ENCODE measurements around the gene PISD.

PISD gene

GRCh38 chr22:31651664-31652063 lies 10.4 kb downstream of the PISD start:
- TF ChIP-seq CTCF (IDR thresholded peaks at IDR 0.05; ENCODE audit: insufficient read depth, low read depth, low read length, missing control alignments): no peak
- DNase-seq (ENCODE audit: low read depth): peak; percentile 51

GRCh38 chr22:31650391-31650790 lies 11.6 kb downstream of the PISD start:
- no peak overlapping the region for H3K4me3 ChIP-seq (ENCODE audit: low read depth, low read length)
- TF ChIP-seq CTCF (IDR thresholded peaks at IDR 0.05; ENCODE audit: insufficient read depth, low read depth, low read length, missing control alignments): no peak
- DNase-seq (ENCODE audit: low read depth): peak; percentile 61

More at GRCh38 chr22:31651664-31652063, 10.4 kb downstream of the PISD start:
- peak overlapping the region; percentile 37 for H3K4me3 ChIP-seq (ENCODE audit: low read depth, low read length)

- no peak for TF ChIP-seq CTCF (IDR thresholded peaks at IDR 0.05; ENCODE audit: insufficient read depth, low read depth, low read length, missing control alignments)
- DNase-seq (ENCODE audit: low read depth): no peak
- no peak overlapping the region for H3K4me3 ChIP-seq (ENCODE audit: low read depth, low read length)
Measured at GRCh38 chr22:31647523-31648320, 14.3 kb downstream of the PISD start.

GRCh38 chr22:31647066-31647465 lies 14.9 kb downstream of the PISD start:
- no peak for DNase-seq (ENCODE audit: low read depth)
- no peak overlapping the region for H3K4me3 ChIP-seq (ENCODE audit: low read depth, low read length)
- no peak for TF ChIP-seq CTCF (IDR thresholded peaks at IDR 0.05; ENCODE audit: insufficient read depth, low read depth, low read length, missing control alignments)

- TF ChIP-seq CTCF (IDR thresholded peaks at IDR 0.05; ENCODE audit: insufficient read depth, low read depth, low read length, missing control alignments): no peak
- no peak overlapping the region for H3K4me3 ChIP-seq (ENCODE audit: low read depth, low read length)
- peak; percentile 79 for DNase-seq (ENCODE audit: low read depth)
Measured at GRCh38 chr22:31646186-31647019, 15.6 kb downstream of the PISD start.

GRCh38 chr22:31639436-31640039 lies 22.5 kb downstream of the PISD start:
- H3K4me3 ChIP-seq (ENCODE audit: low read depth, low read length): peak overlapping the region; percentile 74
- DNase-seq (ENCODE audit: low read depth): peak; percentile 61
- TF ChIP-seq CTCF (IDR thresholded peaks at IDR 0.05; ENCODE audit: insufficient read depth, low read depth, low read length, missing control alignments): no peak
